Type B pancreatic cell (in vitro differentiated cells): Measurements from ENCODE around the gene LPCAT1. TPM values are rescaled to one million over a fixed set of nuclear protein-coding genes. Genes with fewer than 3 reads are reported as not detected.
A peak's percentile ranks its signal among the peaks of the same experiment; 100 is the strongest.
"Not testable (repeated sequence)": the region's sequence is repeated elsewhere in the genome, so short reads cannot be mapped to it uniquely, and the experiment has no call there.

Experiments used
- DNase-seq: peaks from one replicate; pipeline ENCODE4 v3.0.0; 2021; ENCODE audit warnings: mixed read lengths; ENCODE audit not compliant: unreplicated experiment; ENCODE audit errors: extremely low spot score
- H3K27ac Mint-ChIP-seq: 2 replicates; pipeline ENCODE4 v1.8.0; 2021; ENCODE audit warnings: mild to moderate bottlenecking, mixed read lengths
- H3K27me3 Mint-ChIP-seq: 2 replicates; pipeline ENCODE4 v1.8.0; 2021; ENCODE audit warnings: mixed read lengths
- H3K36me3 Mint-ChIP-seq: 2 replicates; pipeline ENCODE4 v1.8.0; 2021; ENCODE audit warnings: mixed read lengths
- H3K4me1 Mint-ChIP-seq: one replicate; pipeline ENCODE4 v1.8.0; 2021; ENCODE audit warnings: mixed read lengths; ENCODE audit not compliant: unreplicated experiment
- H3K4me3 Mint-ChIP-seq: 2 replicates; pipeline ENCODE4 v1.8.0; 2021; ENCODE audit warnings: mild to moderate bottlenecking, mixed read lengths
- H3K9me3 Mint-ChIP-seq: 2 replicates; pipeline ENCODE4 v1.8.0; 2021; ENCODE audit warnings: mixed read lengths
- total RNA-seq: library from RNA; stranded (reverse); gene quantifications from 2 replicates; pipeline ENCODE4 v1.2.1, GENCODE V29; 2021; ENCODE audit warnings: low replicate concordance
- TF ChIP-seq, protein P1 (sequence below): fragments of 200-600 bp; sonication (generic); conservative IDR thresholded peaks from 2 replicates; pipeline ENCODE4 v1.5.0; 2021; ENCODE audit warnings: antibody characterized with exemption, mild to moderate bottlenecking

The LPCAT1 gene
- total RNA-seq, 1 donor from 2014 or later, result 91.6 TPM

DNA sequence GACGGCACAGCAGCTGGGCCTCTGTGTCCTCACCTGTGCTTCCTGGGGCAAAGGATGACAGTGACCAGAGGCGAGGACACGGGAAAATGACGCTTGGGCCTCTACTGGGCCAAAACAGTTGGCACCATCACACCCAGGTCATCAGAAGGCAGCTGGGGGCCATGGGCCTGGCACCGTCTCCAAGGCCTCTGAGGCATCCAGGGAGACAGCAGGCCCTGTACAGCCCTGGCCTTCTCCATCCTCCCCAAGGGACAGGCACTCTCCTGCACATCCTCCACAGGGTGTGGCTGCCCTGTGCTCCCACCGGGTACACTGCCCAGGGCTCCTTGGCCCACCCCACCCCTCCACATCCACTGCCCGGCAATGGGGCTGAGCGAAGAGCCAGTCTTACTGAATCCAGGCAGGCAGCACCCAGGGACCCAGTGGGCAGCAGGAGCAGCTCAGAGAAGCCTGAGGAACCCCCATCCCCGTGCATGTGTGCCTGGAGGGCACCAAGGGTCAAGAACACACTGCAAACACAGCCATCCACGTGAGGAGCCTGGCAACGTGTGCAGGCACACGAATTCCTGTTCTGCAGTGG is 4.0 kb downstream of the LPCAT1 start:
- H3K27ac Mint-ChIP-seq, result no peak overlapping the region
- no peaks in the 10 kb centered on the region for H3K9me3 Mint-ChIP-seq
- peak; percentile 65 for DNase-seq
- H3K4me1 Mint-ChIP-seq, result peaks cover 39% of the 10 kb centered on the region
- H3K4me3 Mint-ChIP-seq, result no peak overlapping the region
- H3K36me3 Mint-ChIP-seq, result peaks cover 6% of the 10 kb centered on the region
- H3K27me3 Mint-ChIP-seq, result no peaks in the 10 kb centered on the region
- TF ChIP-seq, protein P1, sequence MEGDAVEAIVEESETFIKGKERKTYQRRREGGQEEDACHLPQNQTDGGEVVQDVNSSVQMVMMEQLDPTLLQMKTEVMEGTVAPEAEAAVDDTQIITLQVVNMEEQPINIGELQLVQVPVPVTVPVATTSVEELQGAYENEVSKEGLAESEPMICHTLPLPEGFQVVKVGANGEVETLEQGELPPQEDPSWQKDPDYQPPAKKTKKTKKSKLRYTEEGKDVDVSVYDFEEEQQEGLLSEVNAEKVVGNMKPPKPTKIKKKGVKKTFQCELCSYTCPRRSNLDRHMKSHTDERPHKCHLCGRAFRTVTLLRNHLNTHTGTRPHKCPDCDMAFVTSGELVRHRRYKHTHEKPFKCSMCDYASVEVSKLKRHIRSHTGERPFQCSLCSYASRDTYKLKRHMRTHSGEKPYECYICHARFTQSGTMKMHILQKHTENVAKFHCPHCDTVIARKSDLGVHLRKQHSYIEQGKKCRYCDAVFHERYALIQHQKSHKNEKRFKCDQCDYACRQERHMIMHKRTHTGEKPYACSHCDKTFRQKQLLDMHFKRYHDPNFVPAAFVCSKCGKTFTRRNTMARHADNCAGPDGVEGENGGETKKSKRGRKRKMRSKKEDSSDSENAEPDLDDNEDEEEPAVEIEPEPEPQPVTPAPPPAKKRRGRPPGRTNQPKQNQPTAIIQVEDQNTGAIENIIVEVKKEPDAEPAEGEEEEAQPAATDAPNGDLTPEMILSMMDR, result no peak

DNA sequence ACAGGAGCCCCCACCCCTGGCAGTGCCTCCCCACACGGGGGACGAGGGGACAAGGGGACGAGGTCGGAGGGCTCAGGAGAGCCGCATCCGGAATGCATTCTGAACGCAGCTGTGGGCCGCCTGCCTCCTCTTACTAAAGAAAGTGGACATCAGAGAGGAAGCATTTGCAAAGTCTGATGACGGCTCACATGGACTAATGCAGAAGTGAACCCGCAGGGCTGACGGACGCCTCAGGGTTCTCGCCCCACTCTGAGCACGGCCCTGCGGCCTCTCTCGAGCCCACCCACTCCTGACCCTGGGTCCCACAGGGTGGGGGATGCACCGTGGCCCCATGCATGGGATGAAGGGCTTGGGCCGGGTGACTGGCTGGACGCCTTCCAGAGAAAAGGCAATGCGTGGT is 5.9 kb downstream of the LPCAT1 start:
- no peaks in the 10 kb centered on the region for H3K27me3 Mint-ChIP-seq
- H3K27ac Mint-ChIP-seq, result no peak overlapping the region
- H3K36me3 Mint-ChIP-seq, result peaks cover 6% of the 10 kb centered on the region
- TF ChIP-seq, protein P1, result no peak
- H3K4me3 Mint-ChIP-seq, result no peak overlapping the region
- no peaks in the 10 kb centered on the region for H3K9me3 Mint-ChIP-seq
- DNase-seq, result peak; percentile 61
- H3K4me1 Mint-ChIP-seq, result peaks cover 42% of the 10 kb centered on the region

DNA sequence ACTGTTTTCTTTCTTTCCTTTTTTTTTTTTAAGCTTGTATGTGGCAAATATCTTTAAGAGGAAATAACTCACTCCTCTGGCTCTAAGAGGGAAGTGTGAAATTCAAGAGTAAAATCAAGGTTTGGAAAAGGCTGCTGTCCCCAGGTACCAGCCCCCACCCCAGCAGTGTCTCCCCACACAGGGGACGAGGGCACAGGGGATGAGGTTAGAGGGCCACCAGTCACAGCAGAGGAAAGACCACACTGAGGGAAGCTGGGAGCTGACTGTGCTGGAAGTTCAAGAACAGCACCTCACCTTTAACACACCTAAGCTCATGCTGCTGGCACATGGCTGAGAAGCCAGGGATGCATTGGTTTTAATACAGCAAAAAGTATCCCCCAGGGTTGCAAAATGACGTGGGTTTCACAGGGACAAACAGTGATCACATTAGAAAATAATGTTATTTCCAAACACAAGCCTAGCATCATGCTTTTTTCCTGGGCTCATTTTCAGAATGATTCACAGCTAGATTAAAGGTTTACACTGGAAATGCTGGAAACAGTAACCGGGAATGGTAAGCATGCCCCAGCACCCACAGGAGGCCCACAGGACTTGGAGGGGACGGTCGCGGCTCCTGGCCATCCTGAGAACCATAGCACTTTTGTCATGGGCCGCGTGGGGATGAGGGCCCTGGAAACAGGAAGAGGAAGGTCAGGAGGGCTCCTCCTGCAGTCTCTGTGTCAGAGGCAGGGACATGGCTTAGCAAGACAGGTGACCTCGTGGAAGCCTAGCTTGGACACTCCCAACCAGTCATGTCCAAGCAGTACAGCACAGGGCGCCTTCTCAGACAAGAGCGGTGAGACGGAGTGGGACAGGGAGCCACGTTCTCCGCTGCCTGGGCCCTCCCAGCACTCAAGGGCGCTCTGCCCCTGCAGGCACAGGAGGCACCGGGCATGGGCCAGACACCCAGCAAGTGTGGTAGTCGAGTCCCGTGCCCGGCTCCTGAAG is 6.9 kb downstream of the LPCAT1 start:
- H3K4me1 Mint-ChIP-seq, result peaks cover 33% of the 10 kb centered on the region
- no peak for DNase-seq

DNA sequence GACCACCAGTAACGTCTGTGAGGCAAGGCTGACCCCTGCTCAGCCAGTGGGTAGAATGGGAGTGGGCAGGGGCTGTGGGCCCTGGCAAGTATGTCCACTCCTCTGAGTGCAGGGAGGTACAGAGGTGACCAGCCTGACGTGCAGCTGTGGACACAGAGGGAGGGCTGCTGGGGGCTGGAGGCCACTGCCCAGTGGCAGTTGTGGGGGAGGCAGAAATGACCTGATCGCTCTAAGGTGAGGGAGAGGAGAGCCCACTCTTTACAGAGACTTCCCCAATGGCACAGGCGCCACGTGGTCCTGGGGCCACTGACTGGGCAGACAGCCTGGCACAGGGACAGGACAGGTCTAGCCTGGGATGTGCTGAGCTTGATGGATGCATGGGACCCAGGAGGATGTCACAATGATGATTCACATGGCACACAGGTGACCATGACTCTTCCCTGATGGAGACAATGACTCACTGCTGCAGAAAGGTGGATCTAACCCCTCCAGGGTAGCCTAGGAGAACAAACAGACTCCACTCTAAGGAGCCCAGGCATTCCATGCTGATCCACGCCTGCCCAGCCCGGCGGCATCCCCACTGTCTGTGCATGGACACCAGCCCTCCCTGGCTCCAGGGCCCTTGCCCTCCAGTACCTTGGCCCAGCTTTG is 7.7 kb downstream of the LPCAT1 start:
- Mint-ChIP-seq H3K27ac (peak overlapping the region; percentile 95), H3K4me1 (peaks cover 28% of the 10 kb centered on the region), H3K9me3 (no peaks in the 10 kb centered on the region), H3K36me3 (peaks cover 6% of the 10 kb centered on the region), H3K4me3 (peak overlapping the region; percentile 65), H3K27me3 (no peaks in the 10 kb centered on the region)
- peak; percentile 54 for DNase-seq
- TF ChIP-seq, protein P1, result no peak

More for the DNA sequence above, 6.9 kb downstream of the LPCAT1 start:
- TF ChIP-seq, protein P1, result no peak
- H3K36me3 Mint-ChIP-seq, result peaks cover 6% of the 10 kb centered on the region
- no peaks in the 10 kb centered on the region for H3K27me3 Mint-ChIP-seq
- H3K9me3 Mint-ChIP-seq, result no peaks in the 10 kb centered on the region
- peak overlapping the region; percentile 95 for H3K27ac Mint-ChIP-seq
- peak overlapping the region; percentile 65 for H3K4me3 Mint-ChIP-seq

DNA sequence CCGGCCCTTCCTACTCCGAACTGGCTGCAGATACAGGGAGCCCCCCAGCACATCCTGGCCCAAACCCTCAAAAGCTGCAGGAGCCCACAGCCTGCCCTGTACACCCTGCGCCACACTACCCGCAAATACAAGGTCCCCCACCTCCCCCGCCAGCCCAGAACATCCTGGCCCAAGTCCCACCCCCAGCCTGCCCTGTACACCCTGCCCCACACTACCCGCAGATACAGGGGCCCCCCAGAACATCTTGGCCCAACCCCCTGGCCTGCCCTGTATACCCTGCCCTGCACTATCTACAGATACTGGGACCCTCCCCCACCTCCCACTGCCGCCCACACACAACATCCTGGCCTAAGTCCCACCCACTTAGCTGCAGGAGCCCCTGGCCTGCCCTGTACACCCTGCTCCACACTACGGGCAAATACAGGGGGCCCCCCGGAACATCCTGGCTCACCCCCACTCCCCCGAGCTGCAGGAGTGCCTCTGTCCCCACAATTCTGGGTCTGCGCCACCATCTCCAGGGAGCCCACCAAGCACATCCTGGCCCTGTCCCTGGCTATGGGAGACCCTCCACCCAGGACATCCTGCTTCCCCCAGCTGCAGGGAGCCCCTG is 8.3 kb downstream of the LPCAT1 start:
- H3K27ac Mint-ChIP-seq, result peak overlapping the region; percentile 95
- H3K4me1 Mint-ChIP-seq, result peaks cover 26% of the 10 kb centered on the region
- peak; percentile 62 for DNase-seq
- no peaks in the 10 kb centered on the region for H3K9me3 Mint-ChIP-seq
- H3K36me3 Mint-ChIP-seq, result peaks cover 6% of the 10 kb centered on the region
- no peaks in the 10 kb centered on the region for H3K27me3 Mint-ChIP-seq
- TF ChIP-seq, protein P1, result no peak
- H3K4me3 Mint-ChIP-seq, result no peak overlapping the region

DNA sequence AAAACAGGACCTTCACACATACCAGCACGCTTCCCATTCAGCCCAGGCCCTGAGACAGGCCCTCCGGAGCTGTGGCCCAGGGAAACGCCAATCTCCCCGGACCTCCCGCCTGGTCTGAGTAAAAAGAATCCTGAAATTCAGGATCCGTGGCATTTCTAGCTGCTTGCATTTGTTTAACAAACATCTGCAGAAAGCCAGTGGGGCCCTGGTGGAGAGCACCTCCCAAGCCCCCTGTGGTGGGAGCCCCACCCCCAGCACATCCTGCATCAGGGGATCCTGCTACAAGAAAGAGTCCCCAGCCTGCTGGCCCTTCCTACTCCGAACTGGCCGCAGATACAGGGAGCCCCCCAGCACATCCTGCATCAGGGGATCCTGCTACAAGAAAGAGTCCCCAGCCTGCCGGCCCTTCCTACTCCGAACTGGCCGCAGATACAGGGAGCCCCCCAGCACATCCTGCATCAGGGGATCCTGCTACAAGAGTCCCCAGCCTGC is 8.9 kb downstream of the LPCAT1 start:
- Mint-ChIP-seq H3K27ac (peak overlapping the region; percentile 78), H3K4me1 (peaks cover 31% of the 10 kb centered on the region), H3K4me3 (peak overlapping the region; percentile 50)
- peak; percentile 70 for DNase-seq
- H3K9me3 Mint-ChIP-seq, H3K27me3 Mint-ChIP-seq, H3K36me3 Mint-ChIP-seq: not testable (repeated sequence)
